HG03175 (cell line): Measurements from ENCODE around the gene TCEANC.
"Not testable (repeated sequence)": the region's sequence is repeated elsewhere in the genome, so short reads cannot be mapped to it uniquely, and the experiment has no call there.

Experiments used
- ATAC-seq: cut with Tn5 transposase; IDR thresholded peaks from one replicate; pipeline ENCODE4 v1.9.1; 2021; ENCODE audit warnings: mild to moderate bottlenecking, moderate library complexity; ENCODE audit not compliant: unreplicated experiment

Gene TCEANC

GRCh38 chrX:13652850-13653693 lies at the start of gene TCEANC:
Gene TCEANC, plus strand, starts transcription at chrX:13653141. Its CDS starts 9,368 bp downstream, at chrX:13662509.
- peak; percentile 94 for ATAC-seq

- no peak for ATAC-seq
These were observed 47.3 kb upstream of the TCEANC start for GRCh38 chrX:13605611-13606010.

GRCh38 chrX:13607331-13607995 lies 45.5 kb upstream of the TCEANC start:
- no peak for ATAC-seq

GRCh38 chrX:13607996-13608365 lies 45.0 kb upstream of the TCEANC start:
- ATAC-seq, result no peak

GRCh38 chrX:13614154-13614553 lies 38.8 kb upstream of the TCEANC start:
- no peak for ATAC-seq

- no peak for ATAC-seq
These were observed 32.7 kb upstream of the TCEANC start for GRCh38 chrX:13620207-13620606.

GRCh38 chrX:13622401-13622964 lies 30.5 kb upstream of the TCEANC start:
- ATAC-seq, result no peak

GRCh38 chrX:13627306-13627705 lies 25.6 kb upstream of the TCEANC start:
- no peak for ATAC-seq

GRCh38 chrX:13637224-13637623 lies 15.7 kb upstream of the TCEANC start:
- ATAC-seq, result not testable (repeated sequence)

GRCh38 chrX:13638021-13638420 lies 14.9 kb upstream of the TCEANC start:
- ATAC-seq, result no peak

GRCh38 chrX:13638826-13639225 lies 14.1 kb upstream of the TCEANC start:
- ATAC-seq, result no peak

- ATAC-seq, result not testable (repeated sequence)
These were observed 11.3 kb upstream of the TCEANC start for GRCh38 chrX:13641684-13642083.

- ATAC-seq, result no peak
These were observed 7.3 kb upstream of the TCEANC start for GRCh38 chrX:13645464-13646153.

- no peak for ATAC-seq
These were observed 6.8 kb upstream of the TCEANC start for GRCh38 chrX:13646154-13646549.

GRCh38 chrX:13647709-13648212 lies 5.2 kb upstream of the TCEANC start:
- ATAC-seq, result no peak

- not testable (repeated sequence) for ATAC-seq
These were observed 4.6 kb upstream of the TCEANC start for GRCh38 chrX:13648336-13648735.

GRCh38 chrX:13649838-13650237 lies 3.1 kb upstream of the TCEANC start:
- ATAC-seq, result no peak

GRCh38 chrX:13650318-13650717 lies 2.6 kb upstream of the TCEANC start:
- ATAC-seq, result no peak

GRCh38 chrX:13651150-13651549 lies 1.8 kb upstream of the TCEANC start:
- ATAC-seq, result no peak

- ATAC-seq, result no peak
These were observed 601 bp upstream of the TCEANC start for GRCh38 chrX:13652287-13652793.

- ATAC-seq, result no peak
These were observed 1.2 kb downstream of the TCEANC start for GRCh38 chrX:13654116-13654515.
